ENCODE data around the gene CLASP1. TPM values are rescaled to one million over a fixed set of nuclear protein-coding genes. Genes with fewer than 3 reads are reported as not detected.
"Not testable (repeated sequence)": the region's sequence is repeated elsewhere in the genome, so short reads cannot be mapped to it uniquely, and the experiment has no call there.

Gene CLASP1
- total RNA-seq, 4 donors from 2014 or later: 28.9 to 58.0 (median 41.9) TPM

DNA sequence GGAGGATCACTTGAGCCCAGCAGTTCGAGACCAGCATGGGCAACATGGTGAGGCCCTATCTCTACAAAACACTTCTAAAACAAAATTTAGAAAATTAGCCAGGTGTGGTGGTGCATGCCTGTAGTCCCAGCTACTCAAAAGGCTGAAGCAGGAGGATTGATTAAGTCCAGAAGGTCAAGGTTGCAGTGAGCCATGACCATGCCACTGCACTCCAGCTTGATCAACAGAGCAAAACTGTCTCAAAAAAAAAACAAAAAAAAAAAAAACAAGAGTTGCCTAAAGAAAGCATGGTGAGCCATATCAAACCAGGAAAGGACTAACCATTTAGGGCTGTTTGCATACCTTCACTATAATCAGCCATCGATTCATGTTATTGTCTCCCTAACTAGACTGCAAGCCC is 4.5 kb downstream of the CLASP1 start:
- intact Hi-C loops (cut with DNase I): no loop called here
- no peak for TF ChIP-seq POLR2A (IDR thresholded peaks at IDR 0.05)
- TF ChIP-seq, protein P1, sequence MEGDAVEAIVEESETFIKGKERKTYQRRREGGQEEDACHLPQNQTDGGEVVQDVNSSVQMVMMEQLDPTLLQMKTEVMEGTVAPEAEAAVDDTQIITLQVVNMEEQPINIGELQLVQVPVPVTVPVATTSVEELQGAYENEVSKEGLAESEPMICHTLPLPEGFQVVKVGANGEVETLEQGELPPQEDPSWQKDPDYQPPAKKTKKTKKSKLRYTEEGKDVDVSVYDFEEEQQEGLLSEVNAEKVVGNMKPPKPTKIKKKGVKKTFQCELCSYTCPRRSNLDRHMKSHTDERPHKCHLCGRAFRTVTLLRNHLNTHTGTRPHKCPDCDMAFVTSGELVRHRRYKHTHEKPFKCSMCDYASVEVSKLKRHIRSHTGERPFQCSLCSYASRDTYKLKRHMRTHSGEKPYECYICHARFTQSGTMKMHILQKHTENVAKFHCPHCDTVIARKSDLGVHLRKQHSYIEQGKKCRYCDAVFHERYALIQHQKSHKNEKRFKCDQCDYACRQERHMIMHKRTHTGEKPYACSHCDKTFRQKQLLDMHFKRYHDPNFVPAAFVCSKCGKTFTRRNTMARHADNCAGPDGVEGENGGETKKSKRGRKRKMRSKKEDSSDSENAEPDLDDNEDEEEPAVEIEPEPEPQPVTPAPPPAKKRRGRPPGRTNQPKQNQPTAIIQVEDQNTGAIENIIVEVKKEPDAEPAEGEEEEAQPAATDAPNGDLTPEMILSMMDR (IDR thresholded peaks at IDR 0.05): no peak
- no peak for DNase-seq
- H3K27me3 ChIP-seq: no peaks in the 10 kb centered on the region
- H3K4me3 ChIP-seq: no peak overlapping the region
- 86 to 93% methylated on average over 1 to 2 of the region's 2 CpGs for WGBS, 2 donors
- H3K27ac ChIP-seq: no peak overlapping the region
- H3K36me3 ChIP-seq: peaks cover 0 to 7% (median 0%) of the 10 kb centered on the region in 3 donors
- H3K9me3 ChIP-seq: no peaks in the 10 kb centered on the region
- H3K4me1 ChIP-seq: peaks cover 7 to 43% (median 12%) of the 10 kb centered on the region in 3 donors

DNA sequence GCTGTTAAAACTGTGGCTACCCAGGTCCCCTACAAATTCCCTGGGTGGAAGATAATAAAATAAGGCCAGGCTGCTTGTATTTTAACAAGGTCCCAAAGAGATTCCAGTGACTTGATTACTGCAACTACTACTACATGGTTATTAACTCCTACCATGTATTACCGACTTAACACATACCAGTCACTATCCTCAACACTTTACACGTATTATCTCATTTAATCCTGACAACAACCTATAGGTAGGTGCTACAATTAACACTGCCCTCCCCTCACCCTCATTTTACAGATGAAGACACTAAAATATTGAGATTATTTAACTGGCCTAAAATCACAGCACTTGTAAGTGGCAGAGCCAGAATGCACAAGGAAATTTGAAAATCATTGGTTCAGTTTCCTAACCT is 5.4 kb downstream of the CLASP1 start:
- no peak overlapping the region for H3K27ac ChIP-seq
- H3K9me3 ChIP-seq: no peaks in the 10 kb centered on the region
- H3K4me1 ChIP-seq: peaks cover 7 to 43% (median 12%) of the 10 kb centered on the region in 3 donors
- intact Hi-C loops (cut with DNase I): no loop called here
- no peak overlapping the region for H3K4me3 ChIP-seq
- H3K27me3 ChIP-seq: no peaks in the 10 kb centered on the region
- TF ChIP-seq, protein P1 (IDR thresholded peaks at IDR 0.05): no peak
- no peak for TF ChIP-seq POLR2A (IDR thresholded peaks at IDR 0.05)
- no peak for DNase-seq
- 83 to 85% methylated on average over 2 of the region's 2 CpGs for WGBS, 2 donors
- H3K36me3 ChIP-seq: peaks cover 0 to 14% (median 0%) of the 10 kb centered on the region in 3 donors

DNA sequence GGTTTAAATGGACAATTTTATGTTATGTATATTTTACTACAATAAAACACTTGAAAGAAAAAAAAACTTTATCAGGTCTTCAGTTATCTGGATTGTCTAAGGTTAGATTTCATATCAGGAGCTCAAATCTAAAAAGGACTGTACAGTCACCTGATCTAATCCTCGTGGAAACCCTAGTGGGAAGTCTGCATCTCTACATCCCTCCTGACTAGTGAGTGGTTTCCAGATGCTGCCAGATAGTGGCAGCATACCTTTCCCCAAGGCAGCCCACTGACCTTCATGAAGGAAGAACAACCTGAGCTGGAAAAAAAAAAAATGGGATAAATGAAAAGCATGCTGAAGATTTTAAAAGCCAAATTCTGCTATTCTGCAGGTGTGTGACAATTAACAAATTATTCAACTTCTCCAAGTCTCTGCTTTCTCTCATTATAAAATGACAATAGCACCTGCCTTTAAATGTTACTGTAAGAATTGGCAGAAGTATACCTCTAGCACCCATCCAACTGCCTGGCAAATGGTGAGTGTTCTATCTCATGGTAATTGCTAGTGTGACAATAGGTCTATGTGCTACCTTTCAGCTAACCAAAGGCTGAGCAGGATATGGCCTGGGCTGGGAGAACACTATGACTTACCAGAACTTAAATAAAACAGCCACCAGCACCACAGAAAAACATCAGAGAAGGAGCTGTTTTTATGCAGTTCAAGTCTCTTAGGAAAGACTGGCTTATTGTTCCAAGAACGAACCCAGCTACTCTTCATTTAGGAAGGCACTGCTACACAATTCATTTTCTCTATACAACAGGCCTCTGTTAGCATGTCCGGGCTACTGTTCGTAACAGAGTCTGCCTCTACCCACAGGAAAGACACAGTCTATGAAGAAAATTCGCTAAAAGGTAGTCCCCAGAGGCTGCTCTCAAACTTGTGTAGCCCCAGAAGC is 8.6 kb downstream of the CLASP1 start:
- DNase-seq: no peak
- Histone ChIP-seq H3K27me3 (no peaks in the 10 kb centered on the region), H3K9me3 (no peaks in the 10 kb centered on the region), H3K27ac (no peak overlapping the region), H3K36me3 (peaks cover 0 to 14% (median 0%) of the 10 kb centered on the region in 3 donors), H3K4me1 (peaks cover 0 to 25% (median 2%) of the 10 kb centered on the region in 3 donors), H3K4me3 (no peak overlapping the region)
- TF ChIP-seq POLR2A (IDR thresholded peaks at IDR 0.05): no peak
- TF ChIP-seq, protein P1 (IDR thresholded peaks at IDR 0.05): no peak
- WGBS, 2 donors: 76 to 80% methylated on average over 5 of the region's 5 CpGs
- intact Hi-C loops (cut with DNase I): no loop called here

DNA sequence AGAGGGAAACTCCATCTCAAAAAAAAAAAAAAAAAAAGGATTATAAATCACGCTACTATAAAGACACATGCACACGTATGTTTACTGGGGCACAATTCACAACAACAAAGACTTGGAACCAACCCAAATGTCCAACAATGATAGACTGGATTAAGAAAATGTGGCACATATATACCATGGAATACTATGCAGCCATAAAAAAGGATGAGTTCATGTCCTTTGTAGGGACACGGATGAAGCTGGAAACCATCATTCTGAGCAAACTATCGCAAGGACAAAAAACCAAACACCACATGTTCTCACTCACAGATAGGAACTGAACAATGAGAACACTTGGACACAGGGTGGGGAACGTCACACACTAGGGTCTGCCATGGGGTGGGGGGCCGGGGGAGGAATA is 9.4 kb downstream of the CLASP1 start:
- H3K27me3 ChIP-seq; DNase-seq; intact Hi-C loops (cut with DNase I); H3K27ac ChIP-seq; H3K4me3 ChIP-seq; H3K9me3 ChIP-seq: not testable (repeated sequence)
- WGBS, 2 donors: 94 to 95% methylated on average over 6 of the region's 6 CpGs
- H3K4me1 ChIP-seq: peaks cover under 1 to 24% (median 2%) of the 10 kb centered on the region in 3 donors
- H3K36me3 ChIP-seq: peaks cover 0 to 14% (median 0%) of the 10 kb centered on the region in 3 donors

DNA sequence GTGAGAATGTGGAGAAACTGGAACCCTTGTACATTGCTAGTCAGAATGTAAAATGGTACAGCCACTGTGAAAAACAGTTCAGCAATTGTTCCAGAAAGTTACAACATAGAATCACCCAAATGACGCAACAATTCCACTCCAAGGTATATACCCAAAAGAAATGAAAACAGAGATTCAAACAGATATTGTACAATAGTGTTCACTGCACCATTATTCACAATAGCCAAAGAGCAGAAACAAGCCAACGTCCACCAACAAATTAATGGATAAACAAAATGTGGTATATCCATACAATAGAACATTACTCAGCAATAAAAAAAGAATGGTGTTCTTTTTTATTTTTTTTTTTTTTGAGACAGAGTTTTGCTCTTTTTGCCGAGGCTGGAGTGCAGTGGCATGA is 10.9 kb downstream of the CLASP1 start:
- WGBS, 2 donors: 88 to 89% methylated on average over 3 of the region's 3 CpGs
- no peaks in the 10 kb centered on the region for H3K27me3 ChIP-seq
- TF ChIP-seq, protein P1 (IDR thresholded peaks at IDR 0.05): no peak
- no peak for TF ChIP-seq POLR2A (IDR thresholded peaks at IDR 0.05)

More for the DNA sequence above, 10.9 kb downstream of the CLASP1 start:
- H3K4me1 ChIP-seq: peaks cover 8 to 35% (median 12%) of the 10 kb centered on the region in 3 donors
- intact Hi-C loops (cut with DNase I): no loop called here
- H3K36me3 ChIP-seq: peaks cover 0 to 14% (median 0%) of the 10 kb centered on the region in 3 donors
- H3K9me3 ChIP-seq: no peaks in the 10 kb centered on the region
- H3K4me3 ChIP-seq: no peak overlapping the region
- no peak overlapping the region for H3K27ac ChIP-seq
- DNase-seq: no peak
